ENCODE results near the gene IQGAP1. TPM values are rescaled to one million over a fixed set of nuclear protein-coding genes. Genes with fewer than 3 reads are reported as not detected.

Gene IQGAP1
- total RNA-seq, 1 donor from 2014 or later: 80.4 TPM

GRCh38 chr15:90389513-90389912, 1.5 kb downstream of the IQGAP1 start:
- H3K36me3 Mint-ChIP-seq: peaks cover 32% of the 10 kb centered on the region
- H3K9me3 Mint-ChIP-seq: peaks cover under 1% of the 10 kb centered on the region
- no peak for DNase-seq (ENCODE audit: extremely low spot score, unreplicated experiment)
- no peak for TF ChIP-seq CTCF (conservative IDR thresholded peaks at IDR 0.05)
- no peaks in the 10 kb centered on the region for H3K27me3 Mint-ChIP-seq
- H3K27ac Mint-ChIP-seq: peak overlapping the region; percentile 88
- H3K4me1 Mint-ChIP-seq (ENCODE audit: unreplicated experiment): peaks cover 47% of the 10 kb centered on the region
- peak overlapping the region; percentile 88 for H3K4me3 Mint-ChIP-seq

- Mint-ChIP-seq H3K36me3 (peaks cover 46% of the 10 kb centered on the region), H3K27ac (no peak overlapping the region), H3K4me1 (ENCODE audit: unreplicated experiment) (peaks cover 49% of the 10 kb centered on the region), H3K27me3 (no peaks in the 10 kb centered on the region), H3K4me3 (no peak overlapping the region), H3K9me3 (peaks cover 5% of the 10 kb centered on the region)
- no peak for TF ChIP-seq CTCF (conservative IDR thresholded peaks at IDR 0.05)
- no peak for DNase-seq (ENCODE audit: extremely low spot score, unreplicated experiment)
These were observed 5.0 kb downstream of the IQGAP1 start for GRCh38 chr15:90393040-90393439.

- Mint-ChIP-seq H3K9me3 (peaks cover 5% of the 10 kb centered on the region), H3K27me3 (no peaks in the 10 kb centered on the region), H3K36me3 (peaks cover 44% of the 10 kb centered on the region), H3K27ac (peak overlapping the region; percentile 12), H3K4me1 (ENCODE audit: unreplicated experiment) (peaks cover 45% of the 10 kb centered on the region), H3K4me3 (no peak overlapping the region)
- no peak for TF ChIP-seq CTCF (conservative IDR thresholded peaks at IDR 0.05)
- DNase-seq (ENCODE audit: extremely low spot score, unreplicated experiment): no peak
These were observed 6.0 kb downstream of the IQGAP1 start for GRCh38 chr15:90394074-90394473.

GRCh38 chr15:90394748-90395442, 6.9 kb downstream of the IQGAP1 start:
- Mint-ChIP-seq H3K9me3 (peaks cover 5% of the 10 kb centered on the region), H3K27me3 (no peaks in the 10 kb centered on the region), H3K36me3 (peaks cover 42% of the 10 kb centered on the region), H3K4me3 (no peak overlapping the region), H3K27ac (peak overlapping the region; percentile 12), H3K4me1 (ENCODE audit: unreplicated experiment) (peaks cover 40% of the 10 kb centered on the region)
- no peak for TF ChIP-seq CTCF (conservative IDR thresholded peaks at IDR 0.05)
- no peak for DNase-seq (ENCODE audit: extremely low spot score, unreplicated experiment)

- Mint-ChIP-seq H3K4me3 (no peak overlapping the region), H3K27ac (no peak overlapping the region), H3K4me1 (ENCODE audit: unreplicated experiment) (peaks cover 37% of the 10 kb centered on the region), H3K9me3 (peaks cover 5% of the 10 kb centered on the region), H3K27me3 (no peaks in the 10 kb centered on the region), H3K36me3 (peaks cover 34% of the 10 kb centered on the region)
- TF ChIP-seq CTCF (conservative IDR thresholded peaks at IDR 0.05): no peak
- no peak for DNase-seq (ENCODE audit: extremely low spot score, unreplicated experiment)
These were observed 8.3 kb downstream of the IQGAP1 start for GRCh38 chr15:90396321-90396720.

All from type B pancreatic cell (in vitro differentiated cells).